Right kidney (tissue), 9 donors: ENCODE results near the gene SLC25A25.
"Not testable (repeated sequence)": the region's sequence is repeated elsewhere in the genome, so short reads cannot be mapped to it uniquely, and the experiment has no call there.

Experiments used
- DNase-seq: peaks from one replicate; pipeline ENCODE4 v3.0.0-alpha.2; 2016
- long read RNA-seq, 8 donors: transcript quantifications; one replicate each; lab custom pipeline, GENCODE V29; 2026

Gene SLC25A25
- long read RNA-seq, donor 1, partial matches to known transcripts: 0 of 4 reads
- long read RNA-seq, donor 1, other reads (novel, unspliced or antisense): 0 of 4 reads
- long read RNA-seq, donor 2, partial matches to known transcripts: 5 of 9 reads
- long read RNA-seq, donor 2, other reads (novel, unspliced or antisense): 0 of 9 reads
- long read RNA-seq, donor 3, partial matches to known transcripts: 0 of 2 reads
- long read RNA-seq, donor 3, other reads (novel, unspliced or antisense): 0 of 2 reads
- long read RNA-seq, donor 4, partial matches to known transcripts: 5 of 10 reads
- long read RNA-seq, donor 4, other reads (novel, unspliced or antisense): 0 of 10 reads
- long read RNA-seq, donor 5, partial matches to known transcripts: 8 of 9 reads
- long read RNA-seq, donor 5, other reads (novel, unspliced or antisense): 0 of 9 reads
- long read RNA-seq, donor 6, partial matches to known transcripts: 13 of 19 reads
- long read RNA-seq, donor 6, other reads (novel, unspliced or antisense): 0 of 19 reads
- long read RNA-seq, donor 7, transcript SLC25A25-203 (10 exons, 3,431 nt): major isoform, 5 of 8 reads
- long read RNA-seq, donor 7, partial matches to known transcripts: 0 of 8 reads
- long read RNA-seq, donor 7, other reads (novel, unspliced or antisense): 0 of 8 reads
- long read RNA-seq, donor 8, partial matches to known transcripts: 13 of 31 reads
- long read RNA-seq, donor 8, other reads (novel, unspliced or antisense): 15 of 31 reads

DNA sequence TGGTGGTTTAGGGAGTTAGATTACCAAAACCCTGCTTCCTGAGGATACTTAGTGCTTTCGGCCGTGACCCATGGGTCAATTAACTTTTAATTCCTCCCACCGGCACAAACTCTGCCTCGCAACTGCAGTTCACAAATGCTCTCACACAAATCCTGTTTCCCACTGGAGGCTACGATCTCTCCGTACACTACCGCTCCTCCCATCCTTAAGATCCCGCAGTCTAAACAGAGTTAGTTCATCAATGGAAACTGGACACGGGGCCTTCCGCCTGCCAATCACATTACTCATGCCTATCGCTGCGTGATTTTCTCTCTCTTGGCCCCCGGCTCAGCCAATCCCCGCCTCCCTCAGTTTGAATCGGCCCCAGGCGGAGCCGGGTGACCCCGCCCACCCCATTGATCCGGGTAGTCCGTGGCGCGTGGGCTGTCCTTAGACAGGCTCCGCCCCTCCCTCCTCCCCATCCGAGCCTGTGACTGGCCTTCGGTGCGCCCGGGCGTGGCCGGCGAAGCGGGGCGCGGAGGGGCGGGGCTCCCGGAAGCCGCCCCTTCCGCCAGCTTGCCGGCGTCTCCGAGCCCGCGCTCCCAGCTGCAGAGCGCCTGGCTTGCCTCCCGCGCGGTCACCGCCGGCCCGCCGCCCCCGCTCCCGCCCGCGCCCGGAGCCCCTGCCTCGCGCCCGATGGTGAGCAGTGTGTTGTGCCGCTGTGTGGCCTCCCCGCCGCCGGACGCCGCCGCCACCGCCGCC is at the start of gene SLC25A25:
SLC25A25 (plus strand) TSS at position 588 of the 741 bp plus-strand sequence; CDS start at position 676, 88 bp downstream.
- DNase-seq: peak; percentile 96

DNA sequence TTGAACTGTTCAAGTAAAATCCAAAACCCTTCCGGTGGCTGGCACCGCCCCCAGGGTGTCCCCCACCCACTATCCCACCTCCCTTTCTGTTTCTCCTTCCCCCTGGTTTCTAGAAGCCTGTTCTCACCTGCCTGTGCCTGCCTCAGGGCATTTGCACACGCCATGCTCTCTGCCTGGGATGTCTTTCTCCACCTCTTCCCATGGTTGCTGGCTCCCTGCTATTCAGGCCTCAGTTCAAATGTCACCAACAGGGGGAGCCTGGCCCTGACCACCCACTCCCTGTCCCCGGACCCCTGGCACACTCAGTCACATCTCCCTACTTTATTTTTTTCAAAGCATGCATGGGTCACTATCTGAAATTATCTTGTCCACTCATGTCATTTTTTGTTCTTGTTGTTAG is 47.3 kb upstream of the SLC25A25 start:
- no peak for DNase-seq

DNA sequence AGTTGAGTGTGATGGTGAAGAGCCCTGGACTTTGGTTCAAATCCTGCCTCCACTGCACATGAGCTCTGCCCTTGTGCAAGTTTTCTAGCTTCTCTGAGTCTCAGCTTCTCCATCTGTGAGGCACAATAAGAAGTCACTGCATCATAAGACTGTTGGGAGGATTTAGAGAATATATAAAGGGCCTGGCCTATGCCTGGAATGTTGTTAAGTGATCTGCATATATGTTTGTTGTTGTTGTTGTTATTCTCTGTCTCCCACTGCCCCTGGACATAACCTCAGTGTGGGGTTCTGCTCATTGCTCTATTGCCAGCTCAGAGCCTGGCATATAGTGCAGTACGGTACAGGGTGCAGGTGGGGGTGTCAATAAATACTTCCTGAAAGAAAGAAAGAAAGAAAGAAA is 46.9 kb upstream of the SLC25A25 start:
- DNase-seq: no peak

DNA sequence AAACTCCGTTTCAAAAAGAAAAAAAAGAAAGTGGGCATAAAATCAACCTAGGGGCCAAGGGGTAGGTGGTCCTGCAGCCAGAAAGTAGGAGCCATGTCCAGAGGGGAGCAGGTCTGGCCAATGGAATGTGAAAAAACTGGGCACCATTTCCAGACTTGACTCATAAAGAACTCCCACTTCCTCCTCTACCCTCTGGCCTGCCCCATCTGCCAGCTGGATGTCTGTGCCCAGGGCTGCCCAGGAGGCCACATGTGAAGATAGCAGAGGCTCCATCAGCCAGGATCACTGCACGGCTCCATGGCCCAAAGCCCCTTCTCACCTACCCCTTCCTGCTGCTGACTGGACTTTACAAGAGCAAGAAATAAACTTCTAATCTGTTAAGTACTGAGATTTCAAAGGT is 45.1 kb upstream of the SLC25A25 start:
- no peak for DNase-seq

DNA sequence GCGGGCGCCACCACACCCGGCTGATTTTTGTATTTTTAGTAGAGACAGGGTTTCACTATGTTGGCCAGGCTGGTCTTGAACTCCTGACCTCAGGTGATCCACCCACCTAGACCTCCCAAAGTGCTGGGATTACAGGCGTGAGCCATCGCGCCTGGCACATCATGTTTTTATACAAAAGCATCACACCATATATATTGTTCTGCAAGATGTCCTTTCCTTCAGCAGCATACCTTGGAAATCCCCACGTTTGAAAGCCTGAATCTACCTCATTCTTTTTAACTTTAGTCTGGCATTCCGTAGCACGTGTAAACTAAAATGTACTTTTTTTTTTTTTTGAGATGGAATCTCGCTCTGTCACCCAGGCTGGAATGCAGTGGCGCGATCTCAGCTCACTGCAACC is 44.4 kb upstream of the SLC25A25 start:
- not testable (repeated sequence) for DNase-seq

DNA sequence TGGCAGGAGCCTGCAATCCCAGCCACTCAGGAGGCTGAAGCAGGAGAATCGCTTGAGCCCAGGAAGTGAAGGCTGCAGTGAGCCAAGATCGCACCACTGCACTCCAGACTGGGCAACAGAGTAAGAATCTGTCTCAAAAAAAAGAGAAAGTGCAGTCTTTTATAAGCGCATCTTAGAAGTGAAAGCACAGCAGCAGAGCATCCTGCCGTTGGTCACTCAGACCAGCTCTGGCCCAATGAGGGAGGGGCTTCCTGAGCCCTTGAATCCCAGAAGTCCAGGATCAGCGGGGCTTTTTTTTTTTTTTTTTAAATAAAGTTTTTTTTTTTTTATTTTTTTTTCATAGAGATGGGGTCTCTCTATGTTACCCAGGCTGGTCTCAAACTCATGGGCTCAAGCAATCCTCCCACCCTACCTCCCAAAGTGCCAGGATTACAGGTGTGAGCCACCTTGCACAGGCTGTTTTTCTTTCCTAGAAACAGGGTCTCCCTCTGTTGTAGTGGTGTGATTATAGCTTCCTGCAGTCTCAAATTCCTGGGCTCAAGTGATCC is 43.2 kb upstream of the SLC25A25 start:
- DNase-seq: no peak

DNA sequence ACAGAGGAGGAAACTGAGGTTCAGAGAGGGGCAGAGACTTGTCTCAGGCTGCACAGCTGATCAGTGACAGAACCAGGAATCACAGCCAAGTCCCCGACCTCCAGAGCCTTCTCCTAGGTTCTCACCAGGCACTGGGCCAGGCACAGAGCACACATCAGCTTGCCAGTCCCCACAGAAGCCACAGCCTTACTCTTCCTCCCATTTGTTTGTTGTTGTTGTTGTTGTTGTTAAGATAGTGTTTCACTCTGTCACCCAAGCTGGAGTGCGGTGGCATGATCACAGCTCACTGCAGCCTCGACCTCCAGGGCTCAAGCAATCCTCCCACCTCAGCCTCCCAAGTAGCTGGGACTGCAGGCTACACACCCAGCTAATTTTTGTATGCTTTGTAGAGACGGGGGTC is 42.3 kb upstream of the SLC25A25 start:
- DNase-seq: no peak

DNA sequence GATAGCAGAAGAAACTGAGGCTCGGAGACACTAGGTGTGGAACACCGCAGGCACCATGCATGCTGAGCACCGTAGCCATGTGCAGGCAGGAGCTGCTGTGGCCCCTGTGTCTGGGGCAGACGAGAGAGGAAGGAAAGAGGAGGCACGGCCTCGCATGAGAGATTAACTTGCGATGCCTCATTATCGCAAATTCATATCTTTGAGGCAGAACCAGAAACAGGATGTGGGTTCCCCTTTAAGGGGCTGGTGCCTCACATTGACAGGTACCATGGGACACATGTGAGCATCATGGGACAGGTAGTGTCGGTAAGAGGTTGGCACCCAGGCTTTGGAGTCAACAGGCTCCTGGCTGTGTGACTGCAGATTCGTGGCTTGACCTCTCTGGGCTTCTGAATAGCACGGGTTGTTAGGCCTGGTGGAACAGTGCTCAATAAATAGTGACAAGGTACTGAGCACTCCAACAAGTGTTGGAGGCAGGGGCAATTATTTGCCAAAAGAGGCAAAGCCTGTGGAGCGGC is 41.7 kb upstream of the SLC25A25 start:
- DNase-seq: no peak

DNA sequence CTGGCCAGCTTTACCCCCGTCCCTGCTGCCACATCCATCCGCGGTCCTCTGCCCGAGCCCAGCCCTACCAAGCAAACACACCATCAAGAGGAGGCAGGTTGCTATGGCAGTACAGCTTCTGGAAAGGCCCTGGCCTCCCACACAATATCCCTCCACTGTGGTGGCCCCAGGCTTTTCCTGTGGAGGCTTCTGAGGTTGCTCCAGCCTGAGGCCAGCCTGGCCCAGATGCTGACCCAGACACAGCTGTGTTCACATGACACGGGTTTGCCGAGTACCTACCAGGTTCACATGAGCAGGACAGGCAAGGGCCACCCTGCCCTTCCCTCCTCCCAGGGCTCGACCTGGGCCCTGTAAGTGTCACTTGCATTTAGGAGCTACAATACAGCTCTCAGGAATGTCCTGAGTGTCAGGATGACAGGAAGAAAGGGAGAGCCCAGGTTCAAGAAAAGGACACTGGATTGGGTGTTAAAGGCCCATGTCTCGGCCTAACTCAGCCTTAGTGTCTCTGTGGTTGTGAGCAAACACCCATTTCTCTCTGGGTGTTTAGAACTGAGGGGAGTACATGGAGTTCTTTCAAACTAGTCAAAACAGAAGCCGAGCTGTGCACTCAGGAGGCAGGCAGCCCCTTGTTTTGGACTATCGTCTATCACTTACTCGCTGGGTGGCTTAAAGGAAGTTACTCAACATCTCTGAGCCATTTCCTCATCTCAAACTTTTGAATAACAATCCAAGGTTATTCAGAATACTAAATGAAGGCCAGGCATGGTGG is 41.1 kb upstream of the SLC25A25 start:
- DNase-seq: no peak

DNA sequence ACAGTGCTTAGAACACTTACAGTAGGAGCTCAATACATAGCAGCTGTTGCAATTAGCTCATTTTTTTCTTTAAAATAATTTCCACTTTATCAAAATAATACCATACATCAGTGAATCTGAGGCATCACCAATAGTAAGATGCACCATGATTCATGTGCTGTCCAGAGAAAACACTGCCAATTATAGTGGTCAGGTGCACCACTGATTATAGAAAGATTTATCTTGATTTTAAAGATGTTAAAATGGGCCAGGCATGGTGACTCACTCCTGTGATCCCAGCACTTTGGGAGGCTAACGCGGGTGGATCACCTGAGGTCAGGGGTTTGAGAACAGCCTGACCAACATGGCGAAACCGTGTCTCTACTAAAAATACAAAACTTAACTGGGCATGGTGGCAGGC is 40.3 kb upstream of the SLC25A25 start:
- DNase-seq: no peak

DNA sequence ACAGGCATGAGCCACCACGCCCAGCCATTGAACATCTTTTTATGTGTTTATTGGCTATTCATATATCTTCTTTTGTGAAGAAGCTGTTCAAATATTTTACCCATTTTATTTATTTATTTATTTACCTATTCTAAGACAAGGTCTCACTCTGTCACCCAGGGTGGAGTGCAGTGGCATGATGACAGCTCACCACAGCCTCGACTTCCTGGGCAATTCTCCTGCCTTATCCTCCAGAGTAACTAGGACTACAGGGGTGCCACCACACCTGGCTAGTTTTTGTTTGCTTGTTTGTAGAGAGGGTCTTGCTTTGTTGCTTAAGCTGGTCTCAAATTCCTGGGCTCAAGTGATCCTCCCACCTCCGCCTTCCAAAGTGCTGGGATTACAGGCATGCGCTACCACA is 34.4 kb upstream of the SLC25A25 start:
- no peak for DNase-seq

DNA sequence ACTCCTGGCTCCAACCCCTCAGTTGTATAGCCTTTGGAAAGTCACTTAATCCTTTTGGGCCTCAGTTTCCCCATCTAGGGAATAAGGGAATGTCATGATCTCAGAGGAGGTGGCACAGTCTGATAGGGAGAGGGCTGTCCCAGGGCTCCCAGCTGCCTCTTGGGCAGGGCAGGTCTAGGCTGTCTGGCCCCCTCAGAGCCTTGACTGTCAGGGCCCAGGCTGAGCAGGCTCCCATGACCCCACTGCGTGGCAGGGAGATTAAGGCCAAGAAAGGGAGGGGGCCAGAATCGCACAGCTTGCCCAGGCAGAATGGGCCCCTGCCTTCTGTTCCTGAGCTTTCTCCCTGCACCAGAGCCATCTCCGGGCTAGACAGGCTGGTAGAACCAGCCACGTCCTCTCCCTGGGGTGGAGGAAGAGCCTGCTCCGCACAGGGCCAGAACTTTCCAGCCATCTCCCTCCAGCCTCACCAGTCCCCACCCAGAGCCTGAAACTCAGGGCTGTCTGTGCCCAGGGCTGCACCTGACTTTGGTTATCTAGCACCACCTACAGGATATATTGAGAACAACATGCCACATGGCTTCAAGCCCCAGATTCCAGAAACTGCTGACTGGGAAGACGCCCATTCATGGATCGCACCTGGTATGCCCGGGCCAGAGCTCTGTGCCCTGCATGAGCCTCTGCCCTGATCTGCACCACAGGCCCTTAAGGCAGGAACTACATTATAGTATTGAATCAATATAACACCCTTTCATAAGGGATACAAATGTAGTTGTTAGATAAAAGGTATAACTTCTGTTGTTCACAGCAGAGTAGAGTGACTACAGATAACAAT is 33.0 kb upstream of the SLC25A25 start:
- peak; percentile 46 for DNase-seq

DNA sequence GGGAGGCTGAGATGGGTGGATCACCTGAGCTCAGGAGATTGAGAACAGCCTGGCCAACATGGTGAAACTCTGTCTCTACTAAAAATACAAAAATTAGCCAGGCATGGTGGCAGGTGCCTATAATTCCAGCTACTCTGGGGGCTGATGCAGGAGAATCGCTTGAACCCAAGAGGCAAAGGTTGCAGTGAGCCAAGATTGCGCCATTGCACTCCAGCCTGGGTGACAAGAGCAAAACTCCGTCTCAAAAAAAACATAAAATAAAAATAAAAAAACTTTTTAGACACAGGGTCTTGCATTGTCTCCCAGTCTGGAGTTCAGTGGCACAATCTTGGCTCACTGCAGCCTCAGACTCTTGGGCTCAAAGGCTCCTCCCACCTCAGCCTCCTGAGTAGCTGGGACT is 31.5 kb upstream of the SLC25A25 start:
- DNase-seq: not testable (repeated sequence)

DNA sequence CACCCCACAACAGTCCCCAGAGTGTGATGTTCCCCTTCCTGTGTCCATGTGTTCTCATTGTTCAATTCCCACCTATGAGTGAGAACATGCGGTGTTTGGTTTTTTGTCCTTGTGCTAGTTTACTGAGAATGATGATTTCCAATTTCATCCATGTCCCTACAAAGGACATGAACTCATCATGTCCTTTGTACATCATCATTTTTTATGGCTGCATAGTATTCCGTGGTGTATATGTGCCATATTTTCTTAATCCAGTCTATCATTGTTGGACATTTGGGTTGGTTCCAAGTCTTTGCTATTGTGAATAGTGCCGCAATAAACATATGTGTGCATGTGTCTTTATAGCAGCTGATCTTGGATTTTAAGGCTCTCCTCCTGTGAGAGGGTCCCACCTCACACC is 27.2 kb upstream of the SLC25A25 start:
- not testable (repeated sequence) for DNase-seq

DNA sequence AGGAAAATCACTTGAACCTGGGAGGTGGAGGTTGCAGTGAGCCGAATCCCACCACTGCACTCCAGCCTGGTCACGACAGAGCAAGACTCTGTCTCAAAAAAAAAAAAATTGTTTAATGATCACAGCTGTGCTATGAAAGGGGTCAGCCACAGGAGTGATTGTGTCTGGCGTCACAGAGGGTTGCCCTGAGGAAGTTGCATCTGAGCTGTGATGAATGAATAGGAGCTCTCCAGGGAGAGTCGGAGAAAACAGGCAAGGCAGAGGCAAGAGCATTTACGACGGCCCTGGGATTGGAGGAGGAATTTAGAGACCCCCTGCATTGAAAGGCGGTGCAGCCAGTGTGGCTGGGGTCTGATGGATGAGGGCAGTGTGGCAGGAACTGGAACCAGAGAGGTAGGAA is 26.0 kb upstream of the SLC25A25 start:
- no peak for DNase-seq

DNA sequence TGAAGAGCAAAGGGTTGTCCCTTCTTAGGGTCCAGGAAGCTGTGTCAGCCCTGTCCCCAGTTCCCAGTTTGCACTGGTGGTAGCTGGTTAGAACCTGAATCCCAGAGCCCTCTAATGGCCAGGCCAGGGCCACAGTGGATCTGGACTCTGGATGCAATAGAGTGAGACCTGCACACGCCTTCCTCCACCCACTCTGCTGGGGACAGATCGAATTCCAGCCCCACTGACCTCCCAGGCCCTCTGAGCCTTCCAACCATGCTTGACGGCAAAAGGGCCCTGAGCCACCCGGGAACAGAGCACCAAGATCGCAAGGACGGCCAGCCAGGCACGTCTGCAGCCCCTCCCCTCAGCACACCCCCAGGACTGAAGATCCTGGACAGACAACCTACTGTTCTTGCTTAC is 24.6 kb upstream of the SLC25A25 start:
- DNase-seq: peak; percentile 41

DNA sequence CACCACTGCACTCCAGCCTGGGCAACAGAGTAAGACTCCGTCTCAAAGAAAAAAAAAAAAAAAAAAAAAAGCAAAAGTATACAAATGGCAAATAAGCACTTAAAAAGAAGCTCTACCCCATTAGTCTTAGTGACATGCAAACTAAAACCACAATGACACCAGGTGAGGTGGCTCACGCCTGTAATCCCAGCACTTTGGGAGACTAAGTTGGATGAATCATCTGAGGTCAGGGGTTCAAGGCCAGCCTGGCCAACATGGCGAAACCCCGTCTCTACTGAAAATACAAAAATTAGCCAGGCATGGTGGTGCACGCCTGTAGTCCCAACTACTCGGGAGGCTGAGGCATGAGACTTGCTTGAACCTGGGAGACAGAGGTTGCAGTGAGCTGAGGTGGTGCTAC is 22.6 kb upstream of the SLC25A25 start:
- DNase-seq: not testable (repeated sequence)

DNA sequence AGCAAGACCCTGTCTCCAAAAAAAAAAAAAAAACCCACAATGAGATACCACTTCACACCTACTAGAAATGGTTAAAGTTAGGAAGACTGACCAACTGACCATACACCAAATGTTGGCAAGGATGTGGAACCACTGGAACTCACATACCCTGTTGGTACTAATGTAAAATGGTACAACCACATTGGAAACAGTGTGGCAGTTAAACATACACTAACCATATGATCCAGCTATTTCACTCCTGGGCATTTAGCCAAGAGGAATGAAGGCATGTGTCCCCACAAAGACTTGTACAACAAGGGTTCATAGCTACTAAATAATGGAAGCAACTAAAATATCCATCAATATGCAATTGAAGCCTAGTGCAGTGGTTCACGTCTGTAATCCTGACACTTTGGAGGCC is 22.2 kb upstream of the SLC25A25 start:
- no peak for DNase-seq

DNA sequence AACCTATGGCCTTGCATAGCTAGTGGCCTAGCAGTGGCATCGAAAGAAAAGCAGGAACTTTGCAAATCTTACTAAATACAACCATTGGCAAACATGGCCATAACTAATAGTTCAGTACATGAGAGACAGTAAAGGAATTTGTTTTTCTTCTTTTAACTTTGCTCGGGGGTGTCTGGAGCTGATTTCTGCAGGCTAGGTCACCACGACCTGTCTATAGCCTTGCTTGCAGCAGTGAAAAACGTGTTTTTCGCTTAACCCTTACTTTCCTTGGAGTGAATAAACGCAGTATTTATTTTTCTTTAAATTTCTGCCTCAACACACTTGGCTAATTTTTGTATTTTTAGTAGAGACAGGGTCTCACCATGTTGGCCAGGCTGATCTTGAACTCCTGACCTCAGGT is 20.8 kb upstream of the SLC25A25 start:
- no peak for DNase-seq

DNA sequence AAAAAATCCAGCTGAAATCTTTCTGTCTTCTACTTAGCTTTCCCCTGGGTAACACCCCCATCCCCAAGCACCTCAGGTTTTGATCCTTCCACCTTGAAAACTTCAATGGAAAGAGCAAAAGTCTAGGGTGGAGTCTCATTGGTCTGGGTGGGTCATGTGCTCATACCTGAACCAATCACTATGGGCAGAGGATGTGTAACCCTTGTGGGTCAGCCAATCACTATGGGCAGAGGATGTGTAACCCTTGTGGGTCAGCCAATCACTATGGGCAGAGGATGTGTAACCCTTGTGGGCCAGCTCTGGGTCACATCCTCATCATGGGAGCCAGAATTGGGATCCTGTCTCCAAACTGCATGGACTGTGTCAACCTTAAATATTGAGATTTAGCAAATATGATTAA is 19.4 kb upstream of the SLC25A25 start:
- DNase-seq: no peak

DNA sequence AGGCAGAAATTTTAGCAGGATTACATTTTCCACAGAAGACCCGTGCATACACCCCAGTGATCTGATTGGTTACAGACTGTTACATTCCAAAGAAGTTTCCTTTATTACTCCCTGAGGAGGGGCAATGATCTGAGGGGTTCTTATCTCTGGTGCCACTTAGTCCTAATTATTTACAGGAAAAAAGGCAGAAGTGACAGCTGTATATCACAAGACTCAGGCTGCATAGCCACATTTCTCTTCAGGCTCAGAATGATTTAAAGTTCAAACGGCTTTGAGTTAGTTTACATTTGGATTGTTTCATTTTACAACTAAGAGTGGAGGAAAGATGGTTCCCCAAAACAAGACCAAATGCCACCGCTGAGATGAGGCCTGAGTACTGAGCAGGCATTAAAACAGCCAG is 18.2 kb upstream of the SLC25A25 start:
- DNase-seq: no peak
